GM12878 (cell line): ENCODE data around the gene ZDHHC14. TPM values are rescaled to one million over a fixed set of nuclear protein-coding genes. Genes with fewer than 3 reads are reported as not detected.

Source experiments
- BCL3 ChIP-seq: IDR thresholded peaks from 2 replicates; pipeline ENCODE4 v1.6.1; 2011; ENCODE audit warnings: borderline replicate concordance, low read depth, mild to moderate bottlenecking, moderate library complexity, low read length; ENCODE audit not compliant: insufficient read depth, poor library complexity, severe bottlenecking
- CBX5 ChIP-seq: sonication (generic); IDR thresholded peaks from 2 replicates; pipeline ENCODE4 v1.6.1; 2016; ENCODE audit warnings: low read depth, moderate library complexity, mild to moderate bottlenecking, inconsistent platforms
- E2F8 ChIP-seq: fragments of 450-650 bp; IDR thresholded peaks from 2 replicates; pipeline ENCODE4 v1.6.1; 2018; ENCODE audit warnings: mild to moderate bottlenecking, low read depth, moderate library complexity; ENCODE audit not compliant: partially characterized antibody
- NKRF ChIP-seq: fragments of 450-650 bp; conservative IDR thresholded peaks from 2 replicates; pipeline ENCODE4 v1.6.1; 2017; ENCODE audit warnings: mild to moderate bottlenecking, moderate library complexity
- PKNOX1 ChIP-seq: fragments of 450-650 bp; IDR thresholded peaks from 2 replicates; pipeline ENCODE4 v1.6.1; 2016; ENCODE audit warnings: mild to moderate bottlenecking
- POLR2AphosphoS5 ChIP-seq: IDR thresholded peaks from 2 replicates; pipeline ENCODE4 v1.6.1; 2011; ENCODE audit warnings: mild to moderate bottlenecking, low read length, inconsistent platforms
- SP1 ChIP-seq: IDR thresholded peaks from one replicate; pipeline ENCODE4 v1.6.1; 2011; ENCODE audit warnings: low read depth, low read length
- polyA plus RNA-seq, 11 experiments: library from polyadenylated mRNA; depleted of rRNA in 4 of 11; unstranded in 6 of 11; stranded (reverse) in 5 of 11; fragments of >200 nt; fragmentation: Nextera tagmentation in 4 of 11; fragmentation: Illumina TruSeq in 1 of 11; extraction: Ambion mirVana in 4 of 11; extraction: Trizol in 1 of 11; gene quantifications; 1 replicate in 1 of 11; 2 replicates in 10 of 11; pipeline versions ENCODE4 v1.2.1 to v1.2.3, GENCODE V29; 2011 to 2016; ENCODE audit warnings: inconsistent platforms in 2 of 11, missing spikeins in 2 of 11, low read depth in 1 of 11
- total RNA-seq, 4 experiments: library from RNA; depleted of rRNA in 3 of 4; stranded (reverse); fragments of >200 nt in 3 of 4; fragmentation: Illumina TruSeq in 1 of 4; extraction: Trizol in 1 of 4; gene quantifications; 2 replicates each; pipeline versions ENCODE4 v1.2.1 to v1.2.3, GENCODE V29; 2013 to 2021

The ZDHHC14 gene
- total and polyA plus RNA-seq, 10 of the 15 experiments (the other 5 are each of a cell fraction or from before 2014, with no cell fraction given), result 0.15 to 16.0 (median 0.76) TPM; not detected in 1

DNA sequence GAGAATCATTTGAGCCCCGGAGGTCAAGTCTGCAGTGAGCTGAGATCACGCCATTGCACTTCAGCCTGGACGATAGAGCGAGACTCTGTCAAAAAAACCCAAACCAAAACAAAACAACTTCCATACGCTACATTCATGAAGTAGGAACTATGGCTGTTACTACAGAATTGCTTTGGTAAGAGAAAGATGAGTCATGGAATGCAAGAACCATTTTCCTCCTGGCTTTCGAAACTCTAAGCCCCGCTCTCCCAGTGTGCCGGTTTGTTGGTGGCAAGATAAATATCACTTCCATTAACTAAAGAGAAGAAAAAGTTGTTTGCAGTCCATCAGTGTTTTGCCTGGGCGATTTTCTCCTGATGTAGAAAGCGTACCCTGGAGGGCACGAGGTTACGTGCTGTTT lies 61.3 kb downstream of the ZDHHC14 start (continued):
- TF ChIP-seq BCL3 (no peak), E2F8 (no peak), CBX5 (no peak), SP1 (no peak), NKRF (no peak), PKNOX1 (no peak), POLR2AphosphoS5 (no peak)
